ENCODE data around the gene CFAP100. TPM values are rescaled to one million over a fixed set of nuclear protein-coding genes. Genes with fewer than 3 reads are reported as not detected.

The CFAP100 gene
- polyA plus RNA-seq, 1 experiment: not detected

GRCh38 chr3:126432361-126433104 lies 37.8 kb downstream of the CFAP100 start:
- no peak for DNase-seq (ENCODE audit: low read depth, low spot score)
- Histone ChIP-seq H3K4me3 (ENCODE audit: low read depth, low read length) (no peak overlapping the region), H3K27ac (ENCODE audit: low read depth, low read length) (no peak overlapping the region), H3K9me3 (ENCODE audit: control insufficient read depth, insufficient read depth, low read length) (peaks cover 3% of the 10 kb centered on the region; the same call in 1 of the 2 replicates), H3K27me3 (ENCODE audit: control insufficient read depth, insufficient read depth, low read length) (no peaks in the 10 kb centered on the region)
- TF ChIP-seq CTCF (IDR thresholded peaks at IDR 0.05; ENCODE audit: low read depth, low read length): no peak
- CTCF ChIA-PET: no interaction called here
- POLR2A ChIA-PET: no interaction called here

- Histone ChIP-seq H3K4me3 (ENCODE audit: low read depth, low read length) (no peak overlapping the region), H3K9me3 (ENCODE audit: control insufficient read depth, insufficient read depth, low read length) (peaks cover 3% of the 10 kb centered on the region; the same call in 1 of the 2 replicates), H3K27me3 (ENCODE audit: control insufficient read depth, insufficient read depth, low read length) (no peaks in the 10 kb centered on the region), H3K27ac (ENCODE audit: low read depth, low read length) (no peak overlapping the region)
- POLR2A ChIA-PET: no interaction called here
- TF ChIP-seq CTCF (IDR thresholded peaks at IDR 0.05; ENCODE audit: low read depth, low read length): no peak
- CTCF ChIA-PET: no interaction called here
- no peak for DNase-seq (ENCODE audit: low read depth, low spot score)
Observed at GRCh38 chr3:126433105-126433430, 38.4 kb downstream of the CFAP100 start.

- H3K27ac ChIP-seq (ENCODE audit: low read depth, low read length): no peak overlapping the region
- peaks cover 3% of the 10 kb centered on the region; the same call in 1 of the 2 replicates for H3K9me3 ChIP-seq (ENCODE audit: control insufficient read depth, insufficient read depth, low read length)
- ChIA-PET CTCF (no interaction called here), POLR2A (interaction anchor here (0.6 kb wide), 1 partner anchor 350 kb away, joined by 5 read pairs; the partner anchor contains the start of gene SLC41A3)
- H3K27me3 ChIP-seq (ENCODE audit: control insufficient read depth, insufficient read depth, low read length): no peaks in the 10 kb centered on the region
- no peak overlapping the region for H3K4me3 ChIP-seq (ENCODE audit: low read depth, low read length)
- no peak for DNase-seq (ENCODE audit: low read depth, low spot score)
- no peak for TF ChIP-seq CTCF (IDR thresholded peaks at IDR 0.05; ENCODE audit: low read depth, low read length)
Observed at GRCh38 chr3:126433496-126434263, 39.0 kb downstream of the CFAP100 start.

GRCh38 chr3:126434264-126434590 lies 39.5 kb downstream of the CFAP100 start:
- H3K9me3 ChIP-seq (ENCODE audit: control insufficient read depth, insufficient read depth, low read length): peaks cover 3% of the 10 kb centered on the region; the same call in 1 of the 2 replicates
- no peaks in the 10 kb centered on the region for H3K27me3 ChIP-seq (ENCODE audit: control insufficient read depth, insufficient read depth, low read length)
- CTCF ChIA-PET: no interaction called here
- POLR2A ChIA-PET: interaction anchor here (0.6 kb wide), 1 partner anchor 350 kb away, joined by 5 read pairs; the partner anchor contains the start of gene SLC41A3
- no peak for TF ChIP-seq CTCF (IDR thresholded peaks at IDR 0.05; ENCODE audit: low read depth, low read length)
- no peak overlapping the region for H3K27ac ChIP-seq (ENCODE audit: low read depth, low read length)
- no peak overlapping the region for H3K4me3 ChIP-seq (ENCODE audit: low read depth, low read length)
- DNase-seq (ENCODE audit: low read depth, low spot score): no peak

GRCh38 chr3:126434931-126435411 lies 40.3 kb downstream of the CFAP100 start:
- Histone ChIP-seq H3K4me3 (ENCODE audit: low read depth, low read length) (no peak overlapping the region), H3K9me3 (ENCODE audit: control insufficient read depth, insufficient read depth, low read length) (peaks cover 3% of the 10 kb centered on the region; the same call in 1 of the 2 replicates), H3K27ac (ENCODE audit: low read depth, low read length) (no peak overlapping the region), H3K27me3 (ENCODE audit: control insufficient read depth, insufficient read depth, low read length) (no peaks in the 10 kb centered on the region)
- POLR2A ChIA-PET: no interaction called here
- CTCF ChIA-PET: no interaction called here
- TF ChIP-seq CTCF (IDR thresholded peaks at IDR 0.05; ENCODE audit: low read depth, low read length): no peak
- no peak for DNase-seq (ENCODE audit: low read depth, low spot score)

All from AG04450 (cell line).